Suprapubic skin (tissue), 4 donors: ENCODE data around the gene INO80C. TPM values are rescaled to one million over a fixed set of nuclear protein-coding genes. Genes with fewer than 3 reads are reported as not detected.
A peak's percentile ranks its signal among the peaks of the same experiment; 100 is the strongest.

Experiments
- DNase-seq, 2 donors: peaks; one replicate each; pipeline ENCODE4 v3.0.0-alpha.2; 2019; ENCODE audit warnings: low spot score in 2 of 2
- H3K27ac ChIP-seq: fragments of 200-600 bp; sonication (generic); one replicate; pipeline ENCODE4 v1.5.1; 2019
- H3K27me3 ChIP-seq: fragments of 200-600 bp; sonication (generic); one replicate; pipeline ENCODE4 v1.5.1; 2019
- H3K36me3 ChIP-seq: fragments of 200-600 bp; sonication (generic); one replicate; pipeline ENCODE4 v1.5.1; 2019
- H3K4me1 ChIP-seq: fragments of 200-600 bp; sonication (generic); one replicate; pipeline ENCODE4 v1.5.1; 2019
- H3K4me3 ChIP-seq: fragments of 200-600 bp; sonication (generic); one replicate; pipeline ENCODE4 v1.5.1; 2019; ENCODE audit warnings: mild to moderate bottlenecking
- H3K9me3 ChIP-seq: fragments of 200-600 bp; sonication (generic); one replicate; pipeline ENCODE4 v1.5.1; 2019
- EP300 ChIP-seq: sonication (generic); formaldehyde crosslinking; IDR thresholded peaks from one replicate; pipeline ENCODE4 v1.6.1; 2017; ENCODE audit warnings: antibody characterized with exemption
- POLR2A ChIP-seq, 2 donors: fragments of 450-650 bp; IDR thresholded peaks; one replicate each; pipeline ENCODE4 v1.6.1; 2017; ENCODE audit warnings: antibody characterized with exemption in 2 of 2, mild to moderate bottlenecking in 2 of 2, moderate library complexity in 2 of 2
- POLR2AphosphoS5 ChIP-seq, 3 donors: sonication (generic); formaldehyde crosslinking; IDR thresholded peaks; one replicate each; pipeline ENCODE4 v1.6.1; 2017; ENCODE audit warnings: antibody characterized with exemption in 3 of 3
- WGBS: methylation state at CpG from one replicate; pipeline ENCODE4 v1.1.5; 2018; 5-methylcytosine and 5-hydroxymethylcytosine counted together
- total RNA-seq, 4 donors: library from RNA; depleted of rRNA; stranded (reverse); fragments of >200 nt; gene quantifications; one replicate each; pipeline ENCODE4 v1.1.0, GENCODE V29; 2016
- TF ChIP-seq, protein P1 (sequence below), 2 donors: fragments of 200-600 bp in 1 of 2; fragments of 450-650 bp in 1 of 2; sonication (generic) in 1 of 2; IDR thresholded peaks; one replicate each; pipeline ENCODE4 v1.5.1; 2016 to 2019; ENCODE audit warnings: antibody characterized with exemption in 2 of 2, mild to moderate bottlenecking in 1 of 2, moderate library complexity in 1 of 2

Gene INO80C
- total RNA-seq, 4 donors from 2014 or later = 12.6 to 35.2 (median 18.2) TPM

- no peak overlapping the region for H3K27ac ChIP-seq
- H3K4me1 ChIP-seq = peaks cover 10% of the 10 kb centered on the region
- no peaks in the 10 kb centered on the region for H3K27me3 ChIP-seq
- TF ChIP-seq EP300 (no peak), POLR2A (IDR thresholded peaks at IDR 0.05) (no peak), POLR2AphosphoS5 (IDR thresholded peaks at IDR 0.05) (no peak)
- TF ChIP-seq, protein P1, sequence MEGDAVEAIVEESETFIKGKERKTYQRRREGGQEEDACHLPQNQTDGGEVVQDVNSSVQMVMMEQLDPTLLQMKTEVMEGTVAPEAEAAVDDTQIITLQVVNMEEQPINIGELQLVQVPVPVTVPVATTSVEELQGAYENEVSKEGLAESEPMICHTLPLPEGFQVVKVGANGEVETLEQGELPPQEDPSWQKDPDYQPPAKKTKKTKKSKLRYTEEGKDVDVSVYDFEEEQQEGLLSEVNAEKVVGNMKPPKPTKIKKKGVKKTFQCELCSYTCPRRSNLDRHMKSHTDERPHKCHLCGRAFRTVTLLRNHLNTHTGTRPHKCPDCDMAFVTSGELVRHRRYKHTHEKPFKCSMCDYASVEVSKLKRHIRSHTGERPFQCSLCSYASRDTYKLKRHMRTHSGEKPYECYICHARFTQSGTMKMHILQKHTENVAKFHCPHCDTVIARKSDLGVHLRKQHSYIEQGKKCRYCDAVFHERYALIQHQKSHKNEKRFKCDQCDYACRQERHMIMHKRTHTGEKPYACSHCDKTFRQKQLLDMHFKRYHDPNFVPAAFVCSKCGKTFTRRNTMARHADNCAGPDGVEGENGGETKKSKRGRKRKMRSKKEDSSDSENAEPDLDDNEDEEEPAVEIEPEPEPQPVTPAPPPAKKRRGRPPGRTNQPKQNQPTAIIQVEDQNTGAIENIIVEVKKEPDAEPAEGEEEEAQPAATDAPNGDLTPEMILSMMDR (IDR thresholded peaks at IDR 0.05) = no peak
- DNase-seq = no peak
- no peak overlapping the region for H3K4me3 ChIP-seq
- H3K36me3 ChIP-seq = no peaks in the 10 kb centered on the region
- no peaks in the 10 kb centered on the region for H3K9me3 ChIP-seq
Measured at GRCh38 chr18:35484034-35484433, 13.7 kb downstream of the INO80C start.

DNA sequence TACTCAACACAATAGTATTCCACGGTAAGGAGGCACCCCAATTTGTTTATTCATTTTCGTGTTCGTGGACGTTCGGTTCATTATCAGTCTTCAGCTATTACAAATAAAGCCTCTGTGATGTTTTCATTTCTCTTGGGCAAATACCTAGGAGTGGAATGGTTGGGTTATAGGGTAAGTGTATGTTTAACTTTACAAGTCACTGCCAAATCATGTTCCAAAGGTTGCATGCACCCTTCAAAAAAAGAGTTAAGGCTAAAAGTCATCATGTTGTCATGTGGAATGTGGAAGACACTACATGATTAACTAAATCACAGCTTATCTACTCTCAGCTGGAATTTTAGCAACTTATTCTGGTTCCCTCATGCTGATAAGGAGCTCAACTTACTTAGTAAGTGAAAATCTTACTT, 15.8 kb downstream of the INO80C start:
- H3K4me1 ChIP-seq = peaks cover 22% of the 10 kb centered on the region
- no peak for DNase-seq
- H3K36me3 ChIP-seq = no peaks in the 10 kb centered on the region
- 93% methylated on average over 5 of the region's 5 CpGs for WGBS
- no peaks in the 10 kb centered on the region for H3K27me3 ChIP-seq
- no peak overlapping the region for H3K27ac ChIP-seq
- no peaks in the 10 kb centered on the region for H3K9me3 ChIP-seq
- no peak overlapping the region for H3K4me3 ChIP-seq
- TF ChIP-seq, protein P1 (IDR thresholded peaks at IDR 0.05) = no peak
- no peak for TF ChIP-seq POLR2AphosphoS5 (IDR thresholded peaks at IDR 0.05)
- no peak for TF ChIP-seq EP300
- no peak for TF ChIP-seq POLR2A (IDR thresholded peaks at IDR 0.05)

DNA sequence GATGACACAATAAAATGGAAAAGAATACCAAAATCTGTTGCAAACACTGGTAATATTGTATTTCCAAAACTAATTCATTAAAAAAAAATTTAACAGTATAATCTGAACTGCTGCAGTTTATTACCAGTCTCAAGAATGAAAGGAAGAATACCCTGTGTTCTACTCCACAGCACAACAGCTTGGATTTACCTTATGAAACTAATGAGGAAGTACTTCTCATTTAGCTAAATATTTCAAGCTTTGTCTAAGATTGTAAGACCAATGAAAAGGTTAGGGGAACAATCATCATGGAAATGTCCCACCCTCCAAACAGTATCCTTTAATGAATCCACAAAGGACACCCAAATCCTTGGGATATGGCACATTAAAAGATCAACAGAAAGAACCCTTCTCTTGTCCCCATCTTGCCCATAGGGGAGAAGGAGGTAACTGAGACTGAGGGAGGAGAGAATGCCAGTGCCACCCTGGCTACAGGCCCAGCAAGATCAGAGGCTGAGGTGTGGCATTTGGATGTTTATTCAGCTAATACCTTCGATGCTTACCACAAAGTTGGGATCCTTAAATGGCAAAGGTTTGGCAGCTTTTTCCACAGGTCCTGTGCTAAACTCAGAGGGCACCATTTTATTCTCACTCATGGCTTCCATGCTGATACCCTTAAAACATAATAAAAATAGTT, 17.7 kb downstream of the INO80C start:
- Histone ChIP-seq H3K27me3 (no peaks in the 10 kb centered on the region), H3K9me3 (no peaks in the 10 kb centered on the region), H3K36me3 (no peaks in the 10 kb centered on the region), H3K4me3 (no peak overlapping the region), H3K4me1 (peaks cover 22% of the 10 kb centered on the region), H3K27ac (peak overlapping the region; percentile 80)
- no peak for DNase-seq
- TF ChIP-seq POLR2A (IDR thresholded peaks at IDR 0.05) (no peak), POLR2AphosphoS5 (IDR thresholded peaks at IDR 0.05) (no peak)
- TF ChIP-seq, protein P1 (IDR thresholded peaks at IDR 0.05) = no peak
- 31% methylated on average over 1 of the region's 1 CpG for WGBS

DNA sequence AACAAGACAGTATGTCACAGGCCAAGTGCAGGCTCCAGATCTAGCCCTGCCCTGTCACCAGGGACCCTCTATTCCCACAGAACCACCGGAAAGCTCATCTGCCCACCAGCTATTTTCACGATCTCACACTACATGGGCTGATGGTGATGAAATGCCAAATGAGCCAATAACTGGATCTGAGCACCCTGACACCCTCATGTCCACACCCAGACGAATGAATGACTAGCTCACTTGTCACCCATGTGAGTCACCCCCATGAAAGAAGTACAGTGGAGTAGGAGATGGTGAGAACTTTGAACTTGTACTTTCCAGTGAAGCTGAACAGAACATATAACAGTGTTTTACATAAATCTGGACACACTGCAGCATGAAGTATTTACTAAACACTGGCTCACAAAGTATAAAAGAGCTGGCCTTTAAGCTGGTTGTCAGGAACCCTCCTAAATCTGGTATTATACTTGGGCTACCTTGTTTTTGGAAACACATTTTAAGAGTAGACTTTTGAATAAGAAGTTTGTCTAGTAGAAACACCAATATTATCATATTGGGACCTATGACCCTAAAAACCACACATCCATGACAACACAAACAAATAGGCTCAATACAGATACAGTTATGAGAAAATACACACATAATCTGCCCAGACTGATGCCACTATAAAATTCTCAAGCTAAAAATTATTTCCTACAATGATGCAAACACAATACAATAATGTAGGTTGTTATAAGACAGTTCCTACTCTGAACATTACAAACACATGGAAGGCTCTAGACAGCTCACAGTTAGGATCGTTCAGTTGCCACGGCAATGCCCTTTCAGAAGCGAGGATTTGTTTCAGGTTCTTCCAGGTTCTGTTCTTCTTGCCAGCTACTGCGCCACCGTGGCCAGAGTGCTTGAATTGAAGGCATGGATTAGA, 19.0 kb downstream of the INO80C start:
- peak overlapping the region; percentile 80 for H3K27ac ChIP-seq
- WGBS = 45% methylated on average over 8 of the region's 8 CpGs
- TF ChIP-seq EP300 (no peak), POLR2AphosphoS5 (IDR thresholded peaks at IDR 0.05) (no peak), POLR2A (IDR thresholded peaks at IDR 0.05) (no peak)
- TF ChIP-seq, protein P1 (IDR thresholded peaks at IDR 0.05) = no peak

DNA sequence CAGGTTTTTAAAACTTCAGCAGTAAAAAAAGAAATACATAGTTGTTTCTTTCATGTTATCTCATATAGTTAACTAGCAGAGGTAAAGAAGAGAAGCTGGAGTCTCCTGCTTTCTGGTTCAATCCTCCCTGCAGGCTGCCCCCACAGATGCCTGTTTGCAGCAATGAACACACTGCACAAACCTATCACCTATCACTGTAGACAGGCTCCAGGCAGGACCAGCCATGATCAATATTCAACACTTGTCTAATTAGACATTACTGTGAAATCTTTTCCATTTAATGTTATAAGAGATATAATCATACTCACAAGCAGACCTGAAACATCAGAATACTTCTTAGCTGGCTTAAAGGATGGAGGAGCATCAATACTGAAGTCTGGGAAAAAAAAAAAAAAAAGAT, 19.8 kb downstream of the INO80C start:
- Histone ChIP-seq H3K27ac (peak overlapping the region; percentile 80), H3K27me3 (no peaks in the 10 kb centered on the region), H3K4me1 (peaks cover 22% of the 10 kb centered on the region), H3K9me3 (no peaks in the 10 kb centered on the region), H3K4me3 (no peak overlapping the region), H3K36me3 (peaks cover 3% of the 10 kb centered on the region)
- no peak for DNase-seq
- no peak for TF ChIP-seq POLR2AphosphoS5 (IDR thresholded peaks at IDR 0.05)
- TF ChIP-seq EP300 = no peak
- no peak for TF ChIP-seq POLR2A (IDR thresholded peaks at IDR 0.05)
- TF ChIP-seq, protein P1 (IDR thresholded peaks at IDR 0.05) = no peak

More for the DNA sequence above, 19.0 kb downstream of the INO80C start:
- DNase-seq = no peak
- Histone ChIP-seq H3K9me3 (no peaks in the 10 kb centered on the region), H3K27me3 (no peaks in the 10 kb centered on the region), H3K4me1 (peaks cover 22% of the 10 kb centered on the region), H3K36me3 (peaks cover 3% of the 10 kb centered on the region), H3K4me3 (no peak overlapping the region)
